ENCODE measurements around the gene ADAMTS12.
"Not testable (repeated sequence)": the region's sequence is repeated elsewhere in the genome, so short reads cannot be mapped to it uniquely, and the experiment has no call there.

The ADAMTS12 gene

DNA sequence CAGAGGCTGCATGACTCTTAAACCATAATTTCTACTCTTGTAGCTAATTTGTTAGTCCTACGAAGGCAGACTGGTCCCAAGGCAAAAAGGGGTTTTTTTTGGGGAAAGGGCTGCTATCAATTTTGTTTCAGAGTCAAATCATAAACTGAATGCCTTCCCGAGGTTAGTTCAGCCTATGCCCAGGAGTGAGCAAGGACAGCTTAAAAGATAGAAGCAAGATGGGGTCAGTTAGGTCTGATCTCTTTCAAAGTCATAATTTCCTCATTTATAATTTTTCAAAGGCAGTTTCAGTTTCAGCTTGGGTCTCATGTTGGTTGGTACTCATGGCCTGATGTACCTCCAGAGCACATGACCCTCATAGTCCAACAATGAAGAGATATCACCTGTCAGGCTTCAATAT lies 36.5 kb upstream of the ADAMTS12 start:
- H3K4me3 ChIP-seq (ENCODE audit: severe bottlenecking): no peak overlapping the region
- DNase-seq (ENCODE audit: low spot score) (no peak), ATAC-seq (ENCODE audit: low read depth) (no peak)
- no peaks in the 10 kb centered on the region for H3K9me3 ChIP-seq (ENCODE audit: severe bottlenecking)
- H3K36me3 ChIP-seq (ENCODE audit: low read depth): no peaks in the 10 kb centered on the region
- H3K27me3 ChIP-seq (ENCODE audit: insufficient read depth, poor library complexity, severe bottlenecking): no peaks in the 10 kb centered on the region
- TF ChIP-seq, protein P1, sequence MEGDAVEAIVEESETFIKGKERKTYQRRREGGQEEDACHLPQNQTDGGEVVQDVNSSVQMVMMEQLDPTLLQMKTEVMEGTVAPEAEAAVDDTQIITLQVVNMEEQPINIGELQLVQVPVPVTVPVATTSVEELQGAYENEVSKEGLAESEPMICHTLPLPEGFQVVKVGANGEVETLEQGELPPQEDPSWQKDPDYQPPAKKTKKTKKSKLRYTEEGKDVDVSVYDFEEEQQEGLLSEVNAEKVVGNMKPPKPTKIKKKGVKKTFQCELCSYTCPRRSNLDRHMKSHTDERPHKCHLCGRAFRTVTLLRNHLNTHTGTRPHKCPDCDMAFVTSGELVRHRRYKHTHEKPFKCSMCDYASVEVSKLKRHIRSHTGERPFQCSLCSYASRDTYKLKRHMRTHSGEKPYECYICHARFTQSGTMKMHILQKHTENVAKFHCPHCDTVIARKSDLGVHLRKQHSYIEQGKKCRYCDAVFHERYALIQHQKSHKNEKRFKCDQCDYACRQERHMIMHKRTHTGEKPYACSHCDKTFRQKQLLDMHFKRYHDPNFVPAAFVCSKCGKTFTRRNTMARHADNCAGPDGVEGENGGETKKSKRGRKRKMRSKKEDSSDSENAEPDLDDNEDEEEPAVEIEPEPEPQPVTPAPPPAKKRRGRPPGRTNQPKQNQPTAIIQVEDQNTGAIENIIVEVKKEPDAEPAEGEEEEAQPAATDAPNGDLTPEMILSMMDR (IDR thresholded peaks at IDR 0.05; ENCODE audit: poor library complexity, severe bottlenecking): no peak
- no peak overlapping the region for H3K27ac ChIP-seq (ENCODE audit: poor library complexity, severe bottlenecking)
- no peaks in the 10 kb centered on the region for H3K4me1 ChIP-seq (ENCODE audit: insufficient read depth, poor library complexity, severe bottlenecking)

DNA sequence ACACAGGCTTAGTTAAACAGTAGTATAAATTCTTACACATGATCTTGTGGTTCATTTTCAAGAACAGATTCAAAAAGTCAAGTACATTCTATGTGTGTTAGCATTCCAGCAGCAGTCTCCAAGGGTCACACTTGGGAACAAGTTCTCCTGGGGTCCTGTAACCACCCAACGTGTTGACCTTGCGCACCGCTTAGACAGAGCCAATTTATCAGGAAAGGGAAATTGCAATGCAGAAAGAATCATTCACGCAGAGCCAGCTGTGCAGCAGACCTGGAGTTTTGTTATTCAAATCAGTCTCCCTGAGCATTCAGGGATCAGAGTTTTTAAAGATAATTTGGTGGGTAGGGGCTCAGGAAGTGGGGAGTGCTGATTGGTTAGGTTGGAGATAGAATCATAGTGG lies 35.9 kb upstream of the ADAMTS12 start:
- Histone ChIP-seq H3K36me3 (ENCODE audit: low read depth) (no peaks in the 10 kb centered on the region), H3K27me3 (ENCODE audit: insufficient read depth, poor library complexity, severe bottlenecking) (no peaks in the 10 kb centered on the region), H3K4me1 (ENCODE audit: insufficient read depth, poor library complexity, severe bottlenecking) (no peaks in the 10 kb centered on the region), H3K27ac (ENCODE audit: poor library complexity, severe bottlenecking) (no peak overlapping the region), H3K9me3 (ENCODE audit: severe bottlenecking) (no peaks in the 10 kb centered on the region), H3K4me3 (ENCODE audit: severe bottlenecking) (no peak overlapping the region)
- DNase-seq (ENCODE audit: low spot score) (no peak), ATAC-seq (ENCODE audit: low read depth) (no peak)
- TF ChIP-seq, protein P1 (IDR thresholded peaks at IDR 0.05; ENCODE audit: poor library complexity, severe bottlenecking): no peak

- Histone ChIP-seq H3K27ac (ENCODE audit: poor library complexity, severe bottlenecking) (no peak overlapping the region), H3K4me1 (ENCODE audit: insufficient read depth, poor library complexity, severe bottlenecking) (no peaks in the 10 kb centered on the region), H3K27me3 (ENCODE audit: insufficient read depth, poor library complexity, severe bottlenecking) (no peaks in the 10 kb centered on the region), H3K9me3 (ENCODE audit: severe bottlenecking) (no peaks in the 10 kb centered on the region), H3K36me3 (ENCODE audit: low read depth) (no peaks in the 10 kb centered on the region), H3K4me3 (ENCODE audit: severe bottlenecking) (no peak overlapping the region)
- TF ChIP-seq, protein P1 (IDR thresholded peaks at IDR 0.05; ENCODE audit: poor library complexity, severe bottlenecking): no peak
- DNase-seq (ENCODE audit: low spot score) (no peak), ATAC-seq (ENCODE audit: low read depth) (no peak)
Measured at GRCh38 chr5:33925278-33925677, 33.5 kb upstream of the ADAMTS12 start.

DNA sequence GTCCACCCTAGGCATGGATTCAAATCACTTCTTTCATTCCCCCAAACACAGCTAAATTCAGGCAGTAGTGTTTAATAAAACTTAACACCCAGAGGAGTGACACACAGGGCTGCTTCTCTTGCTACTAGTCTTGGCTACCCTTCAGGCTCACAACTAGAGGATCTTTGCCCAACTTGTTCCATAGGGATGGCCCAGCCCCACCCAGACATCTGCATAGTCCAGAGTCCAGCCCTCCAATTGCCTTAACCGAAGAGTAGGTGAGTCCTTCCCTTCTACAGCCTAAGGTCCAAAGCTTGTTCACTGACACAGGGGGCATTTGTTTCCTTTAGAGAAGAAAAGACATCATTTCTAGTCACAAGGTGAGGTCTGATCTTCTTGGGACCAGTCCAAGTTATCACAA lies 29.2 kb upstream of the ADAMTS12 start:
- Histone ChIP-seq H3K9me3 (ENCODE audit: severe bottlenecking) (no peaks in the 10 kb centered on the region), H3K4me1 (ENCODE audit: insufficient read depth, poor library complexity, severe bottlenecking) (no peaks in the 10 kb centered on the region), H3K27ac (ENCODE audit: poor library complexity, severe bottlenecking) (no peak overlapping the region), H3K36me3 (ENCODE audit: low read depth) (no peaks in the 10 kb centered on the region), H3K4me3 (ENCODE audit: severe bottlenecking) (no peak overlapping the region), H3K27me3 (ENCODE audit: insufficient read depth, poor library complexity, severe bottlenecking) (no peaks in the 10 kb centered on the region)
- DNase-seq (ENCODE audit: low spot score) (no peak), ATAC-seq (ENCODE audit: low read depth) (no peak)
- TF ChIP-seq, protein P1 (IDR thresholded peaks at IDR 0.05; ENCODE audit: poor library complexity, severe bottlenecking): no peak

- DNase-seq (ENCODE audit: low spot score); H3K9me3 ChIP-seq (ENCODE audit: severe bottlenecking): not testable (repeated sequence)
Measured at GRCh38 chr5:33914844-33915243, 23.1 kb upstream of the ADAMTS12 start.

DNA sequence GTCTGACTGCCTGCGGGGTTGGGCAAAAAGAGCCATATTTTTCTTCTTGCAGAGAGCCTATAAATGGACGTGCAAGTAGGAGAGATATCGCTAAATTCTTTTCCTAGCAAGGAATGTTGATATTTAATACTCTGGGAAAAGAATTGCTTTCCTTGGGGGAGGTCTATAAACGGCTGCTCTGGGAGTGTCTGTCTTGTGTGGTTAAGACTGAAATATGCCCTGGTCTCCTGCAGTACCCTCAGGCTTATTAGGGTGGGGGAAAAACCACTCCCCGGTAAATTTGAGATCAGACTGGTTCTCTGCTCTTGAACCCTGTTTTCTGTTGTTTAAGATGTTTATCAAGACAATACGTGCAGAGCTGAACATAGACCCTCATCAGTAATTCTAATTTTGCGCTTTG lies 14.5 kb upstream of the ADAMTS12 start:
- H3K36me3 ChIP-seq (ENCODE audit: low read depth); H3K27ac ChIP-seq (ENCODE audit: poor library complexity, severe bottlenecking); H3K27me3 ChIP-seq (ENCODE audit: insufficient read depth, poor library complexity, severe bottlenecking); H3K4me1 ChIP-seq (ENCODE audit: insufficient read depth, poor library complexity, severe bottlenecking); ATAC-seq (ENCODE audit: low read depth); H3K4me3 ChIP-seq (ENCODE audit: severe bottlenecking); DNase-seq (ENCODE audit: low spot score): not testable (repeated sequence)
- H3K9me3 ChIP-seq (ENCODE audit: severe bottlenecking): peaks cover 13% of the 10 kb centered on the region

More at GRCh38 chr5:33914844-33915243, 23.1 kb upstream of the ADAMTS12 start:
- H3K4me3 ChIP-seq (ENCODE audit: severe bottlenecking); H3K4me1 ChIP-seq (ENCODE audit: insufficient read depth, poor library complexity, severe bottlenecking); H3K27me3 ChIP-seq (ENCODE audit: insufficient read depth, poor library complexity, severe bottlenecking); H3K27ac ChIP-seq (ENCODE audit: poor library complexity, severe bottlenecking); ATAC-seq (ENCODE audit: low read depth); H3K36me3 ChIP-seq (ENCODE audit: low read depth): not testable (repeated sequence)

All from RWPE2 (cell line).